Measurements from ENCODE around the gene SYNDIG1. TPM values are rescaled to one million over a fixed set of nuclear protein-coding genes. Genes with fewer than 3 reads are reported as not detected.

The SYNDIG1 gene
- total RNA-seq, 2 experiments from 2014 or later, result not detected

GRCh38 chr20:24663496-24663895 is 194.1 kb downstream of the SYNDIG1 start:
- no peak for DNase-seq
- Mint-ChIP-seq H3K9me3 (no peaks in the 10 kb centered on the region), H3K27me3 (no peaks in the 10 kb centered on the region), H3K36me3 (no peaks in the 10 kb centered on the region), H3K27ac (no peak overlapping the region), H3K4me3 (no peak overlapping the region), H3K4me1 (no peaks in the 10 kb centered on the region)

- Mint-ChIP-seq H3K27me3 (no peaks in the 10 kb centered on the region), H3K4me1 (no peaks in the 10 kb centered on the region), H3K9me3 (no peaks in the 10 kb centered on the region), H3K36me3 (no peaks in the 10 kb centered on the region), H3K27ac (no peak overlapping the region), H3K4me3 (no peak overlapping the region)
- DNase-seq, result no peak
Measured at GRCh38 chr20:24664266-24664986, 195.0 kb downstream of the SYNDIG1 start.

GRCh38 chr20:24665196-24665595 is 195.8 kb downstream of the SYNDIG1 start:
- Mint-ChIP-seq H3K27ac (no peak overlapping the region), H3K36me3 (no peaks in the 10 kb centered on the region), H3K4me3 (no peak overlapping the region), H3K4me1 (no peaks in the 10 kb centered on the region), H3K9me3 (no peaks in the 10 kb centered on the region), H3K27me3 (no peaks in the 10 kb centered on the region)
- DNase-seq, result no peak

- H3K4me3 Mint-ChIP-seq, result no peak overlapping the region
- H3K4me1 Mint-ChIP-seq, result no peaks in the 10 kb centered on the region
- H3K27ac Mint-ChIP-seq, result no peak overlapping the region
- H3K36me3 Mint-ChIP-seq, result no peaks in the 10 kb centered on the region
- no peak for DNase-seq
- no peaks in the 10 kb centered on the region for H3K27me3 Mint-ChIP-seq
- no peaks in the 10 kb centered on the region for H3K9me3 Mint-ChIP-seq
Measured at GRCh38 chr20:24665741-24666191, 196.3 kb downstream of the SYNDIG1 start.

- no peaks in the 10 kb centered on the region for H3K4me1 Mint-ChIP-seq
- H3K36me3 Mint-ChIP-seq, result no peaks in the 10 kb centered on the region
- H3K4me3 Mint-ChIP-seq, result no peak overlapping the region
- no peaks in the 10 kb centered on the region for H3K27me3 Mint-ChIP-seq
- no peak for DNase-seq
- H3K9me3 Mint-ChIP-seq, result no peaks in the 10 kb centered on the region
- H3K27ac Mint-ChIP-seq, result no peak overlapping the region
Measured at GRCh38 chr20:24667689-24668383, 198.4 kb downstream of the SYNDIG1 start.

- no peaks in the 10 kb centered on the region for H3K27me3 Mint-ChIP-seq
- H3K4me1 Mint-ChIP-seq, result no peaks in the 10 kb centered on the region
- H3K4me3 Mint-ChIP-seq, result no peak overlapping the region
- H3K36me3 Mint-ChIP-seq, result no peaks in the 10 kb centered on the region
- no peak overlapping the region for H3K27ac Mint-ChIP-seq
- DNase-seq, result no peak
- H3K9me3 Mint-ChIP-seq, result no peaks in the 10 kb centered on the region
Measured at GRCh38 chr20:24668384-24668702, 198.9 kb downstream of the SYNDIG1 start.

GRCh38 chr20:24668791-24669190 is 199.4 kb downstream of the SYNDIG1 start:
- Mint-ChIP-seq H3K36me3 (no peaks in the 10 kb centered on the region), H3K4me3 (no peak overlapping the region), H3K9me3 (no peaks in the 10 kb centered on the region), H3K27ac (no peak overlapping the region), H3K27me3 (no peaks in the 10 kb centered on the region), H3K4me1 (no peaks in the 10 kb centered on the region)
- DNase-seq, result no peak

GRCh38 chr20:24669701-24670100 is 200.3 kb downstream of the SYNDIG1 start:
- no peak for DNase-seq
- no peaks in the 10 kb centered on the region for H3K36me3 Mint-ChIP-seq
- no peak overlapping the region for H3K4me3 Mint-ChIP-seq
- no peaks in the 10 kb centered on the region for H3K27me3 Mint-ChIP-seq
- no peaks in the 10 kb centered on the region for H3K9me3 Mint-ChIP-seq
- H3K27ac Mint-ChIP-seq, result no peak overlapping the region
- no peaks in the 10 kb centered on the region for H3K4me1 Mint-ChIP-seq

GRCh38 chr20:24670341-24670872 is 201.0 kb downstream of the SYNDIG1 start:
- no peaks in the 10 kb centered on the region for H3K4me1 Mint-ChIP-seq
- DNase-seq, result no peak
- H3K27ac Mint-ChIP-seq, result no peak overlapping the region
- H3K36me3 Mint-ChIP-seq, result no peaks in the 10 kb centered on the region
- no peaks in the 10 kb centered on the region for H3K27me3 Mint-ChIP-seq
- H3K9me3 Mint-ChIP-seq, result no peaks in the 10 kb centered on the region
- no peak overlapping the region for H3K4me3 Mint-ChIP-seq

GRCh38 chr20:24670981-24671380 is 201.6 kb downstream of the SYNDIG1 start:
- DNase-seq, result no peak
- Mint-ChIP-seq H3K36me3 (no peaks in the 10 kb centered on the region), H3K9me3 (no peaks in the 10 kb centered on the region), H3K4me3 (no peak overlapping the region), H3K27me3 (no peaks in the 10 kb centered on the region), H3K27ac (no peak overlapping the region), H3K4me1 (no peaks in the 10 kb centered on the region)

GRCh38 chr20:24672181-24672880 is 202.9 kb downstream of the SYNDIG1 start:
- Mint-ChIP-seq H3K27ac (no peak overlapping the region), H3K4me1 (no peaks in the 10 kb centered on the region), H3K9me3 (no peaks in the 10 kb centered on the region), H3K36me3 (no peaks in the 10 kb centered on the region), H3K27me3 (no peaks in the 10 kb centered on the region), H3K4me3 (no peak overlapping the region)
- DNase-seq, result no peak

GRCh38 chr20:24672886-24673677 is 203.7 kb downstream of the SYNDIG1 start:
- Mint-ChIP-seq H3K9me3 (no peaks in the 10 kb centered on the region), H3K36me3 (no peaks in the 10 kb centered on the region), H3K27ac (no peak overlapping the region), H3K27me3 (no peaks in the 10 kb centered on the region), H3K4me3 (no peak overlapping the region), H3K4me1 (no peaks in the 10 kb centered on the region)
- no peak for DNase-seq

GRCh38 chr20:24673678-24674570 is 204.5 kb downstream of the SYNDIG1 start:
- Mint-ChIP-seq H3K27me3 (no peaks in the 10 kb centered on the region), H3K36me3 (no peaks in the 10 kb centered on the region)

More at GRCh38 chr20:24673678-24674570, 204.5 kb downstream of the SYNDIG1 start:
- DNase-seq, result no peak
- Mint-ChIP-seq H3K9me3 (no peaks in the 10 kb centered on the region), H3K27ac (no peak overlapping the region), H3K4me1 (no peaks in the 10 kb centered on the region), H3K4me3 (no peak overlapping the region)

All from activated naive CD8-positive, alpha-beta T cell treated with anti-CD3 and anti-CD28 coated beads for 36 hours (primary cell).